Subcutaneous abdominal adipose tissue (tissue), 5 donors: Measurements from ENCODE around the gene ZNF385C.

ENCODE experiments used
- H3K27ac ChIP-seq: one replicate; pipeline ENCODE4 v1.7.0; 2013; ENCODE audit warnings: low read depth, mild to moderate bottlenecking, inconsistent platforms, low read length, moderate library complexity
- H3K27me3 ChIP-seq, 5 donors: one replicate each; pipeline ENCODE4 v1.7.0; 2013; ENCODE audit warnings: low read length in 5 of 5, inconsistent platforms in 1 of 5; ENCODE audit not compliant: control insufficient read depth in 5 of 5, insufficient read depth in 4 of 5
- H3K36me3 ChIP-seq, 5 donors: one replicate each; pipeline ENCODE4 v1.7.0; 2013; ENCODE audit warnings: low read length in 5 of 5; ENCODE audit not compliant: control insufficient read depth in 5 of 5, insufficient read depth in 5 of 5
- H3K4me1 ChIP-seq, 5 donors: one replicate each; pipeline ENCODE4 v1.7.0; 2013; ENCODE audit warnings: low read length in 5 of 5, mild to moderate bottlenecking in 3 of 5, moderate library complexity in 1 of 5; ENCODE audit not compliant: control insufficient read depth in 5 of 5, insufficient read depth in 5 of 5
- H3K4me3 ChIP-seq, 5 donors: one replicate each; pipeline ENCODE4 v1.7.0; 2013; ENCODE audit warnings: low read length in 5 of 5, low read depth in 1 of 5
- H3K9ac ChIP-seq, 5 donors: one replicate each; pipeline ENCODE4 v1.7.0; 2013; ENCODE audit warnings: low read length in 5 of 5, mild to moderate bottlenecking in 4 of 5, moderate library complexity in 3 of 5
- H3K9me3 ChIP-seq, 5 donors: one replicate each; pipeline ENCODE4 v1.7.0; 2013; ENCODE audit warnings: low read length in 5 of 5; ENCODE audit not compliant: control insufficient read depth in 5 of 5
- donor health status: healthy.
- donor health status: healthy.
- donor health status: healthy.
- donor health status: healthy.
- donor health status: healthy.

ZNF385C gene

DNA sequence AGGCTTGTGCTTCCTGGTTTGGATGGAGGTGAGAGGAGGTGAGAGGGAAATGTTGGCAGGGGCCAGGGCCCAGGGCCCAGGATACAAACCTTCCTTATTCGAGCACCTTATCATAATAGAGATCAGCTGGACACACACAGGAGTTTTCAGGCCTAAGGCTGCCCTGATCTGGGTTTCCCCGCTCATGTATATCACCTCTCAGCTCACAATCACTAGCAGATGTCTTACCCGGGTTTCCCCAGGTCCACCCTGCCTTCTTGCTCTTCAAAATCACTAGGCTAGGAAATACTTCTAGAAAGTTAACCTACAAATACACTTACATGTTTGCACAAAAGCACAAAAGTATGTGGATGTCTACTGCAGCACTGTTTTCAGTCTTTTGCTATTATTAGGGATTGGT, 28.6 kb upstream of the ZNF385C start:
- Histone ChIP-seq H3K4me3 (no peak overlapping the region), H3K27ac (no peak overlapping the region), H3K4me1 (peaks cover 18 to 47% (median 39%) of the 10 kb centered on the region in 5 donors), H3K9ac (no peak overlapping the region), H3K36me3 (peaks cover 5 to 68% (median 56%) of the 10 kb centered on the region in 5 donors), H3K9me3 (no peaks in the 10 kb centered on the region), H3K27me3 (no peaks in the 10 kb centered on the region)

DNA sequence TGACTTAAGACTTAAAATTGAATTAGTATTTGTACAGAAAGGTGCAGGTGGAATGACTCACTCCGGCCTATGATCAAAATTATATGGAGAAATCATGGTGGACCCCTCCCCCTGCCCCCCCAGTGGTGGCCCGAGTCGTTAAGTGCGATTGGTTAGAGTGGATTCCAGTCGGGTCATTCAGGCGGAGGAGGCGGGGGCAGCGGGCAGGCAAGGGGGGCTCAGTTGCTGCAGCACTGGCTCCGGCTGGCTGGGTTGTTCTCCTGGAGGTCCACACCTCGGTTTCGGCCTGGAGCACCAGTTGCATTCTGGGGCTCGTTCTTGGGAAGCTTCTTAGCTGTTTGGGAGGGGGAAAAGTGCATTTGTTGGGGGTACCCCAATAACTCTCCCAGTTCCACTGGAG, 27.3 kb upstream of the ZNF385C start:
- H3K36me3 ChIP-seq, result peaks cover 5 to 64% (median 56%) of the 10 kb centered on the region in 5 donors
- peaks cover 13 to 43% (median 34%) of the 10 kb centered on the region in 5 donors for H3K4me1 ChIP-seq

DNA sequence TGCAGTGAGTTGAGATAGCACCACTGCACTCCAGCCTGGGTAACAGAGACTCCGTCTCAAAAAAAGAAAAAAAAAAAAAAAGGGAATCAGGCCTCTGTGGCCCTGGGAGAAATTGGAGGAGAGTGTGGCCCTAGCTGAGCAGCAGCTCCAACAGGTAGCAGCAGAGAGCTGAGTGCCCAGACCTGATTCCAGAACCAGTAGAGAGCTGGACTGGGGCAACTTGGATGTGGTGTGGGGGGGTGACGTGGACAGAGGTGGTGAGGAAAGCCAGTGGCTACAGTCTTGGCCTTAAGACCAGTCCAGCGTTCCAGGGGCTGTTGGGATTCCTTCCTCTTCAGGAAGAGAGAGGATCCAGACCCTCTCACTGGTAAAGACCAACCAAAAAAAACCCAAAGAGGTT, 26.0 kb upstream of the ZNF385C start:
- H3K27me3 ChIP-seq, result no peaks in the 10 kb centered on the region
- no peaks in the 10 kb centered on the region for H3K9me3 ChIP-seq
- peaks cover 4 to 37% (median 27%) of the 10 kb centered on the region in 5 donors for H3K4me1 ChIP-seq
- H3K9ac ChIP-seq, result no peak overlapping the region
- no peak overlapping the region for H3K4me3 ChIP-seq
- H3K36me3 ChIP-seq, result peaks cover 5 to 53% (median 46%) of the 10 kb centered on the region in 5 donors
- H3K27ac ChIP-seq, result no peak overlapping the region

More for the DNA sequence above, 27.3 kb upstream of the ZNF385C start:
- Histone ChIP-seq H3K4me3 (no peak overlapping the region), H3K27me3 (no peaks in the 10 kb centered on the region), H3K27ac (no peak overlapping the region), H3K9ac (no peak overlapping the region), H3K9me3 (no peaks in the 10 kb centered on the region)

DNA sequence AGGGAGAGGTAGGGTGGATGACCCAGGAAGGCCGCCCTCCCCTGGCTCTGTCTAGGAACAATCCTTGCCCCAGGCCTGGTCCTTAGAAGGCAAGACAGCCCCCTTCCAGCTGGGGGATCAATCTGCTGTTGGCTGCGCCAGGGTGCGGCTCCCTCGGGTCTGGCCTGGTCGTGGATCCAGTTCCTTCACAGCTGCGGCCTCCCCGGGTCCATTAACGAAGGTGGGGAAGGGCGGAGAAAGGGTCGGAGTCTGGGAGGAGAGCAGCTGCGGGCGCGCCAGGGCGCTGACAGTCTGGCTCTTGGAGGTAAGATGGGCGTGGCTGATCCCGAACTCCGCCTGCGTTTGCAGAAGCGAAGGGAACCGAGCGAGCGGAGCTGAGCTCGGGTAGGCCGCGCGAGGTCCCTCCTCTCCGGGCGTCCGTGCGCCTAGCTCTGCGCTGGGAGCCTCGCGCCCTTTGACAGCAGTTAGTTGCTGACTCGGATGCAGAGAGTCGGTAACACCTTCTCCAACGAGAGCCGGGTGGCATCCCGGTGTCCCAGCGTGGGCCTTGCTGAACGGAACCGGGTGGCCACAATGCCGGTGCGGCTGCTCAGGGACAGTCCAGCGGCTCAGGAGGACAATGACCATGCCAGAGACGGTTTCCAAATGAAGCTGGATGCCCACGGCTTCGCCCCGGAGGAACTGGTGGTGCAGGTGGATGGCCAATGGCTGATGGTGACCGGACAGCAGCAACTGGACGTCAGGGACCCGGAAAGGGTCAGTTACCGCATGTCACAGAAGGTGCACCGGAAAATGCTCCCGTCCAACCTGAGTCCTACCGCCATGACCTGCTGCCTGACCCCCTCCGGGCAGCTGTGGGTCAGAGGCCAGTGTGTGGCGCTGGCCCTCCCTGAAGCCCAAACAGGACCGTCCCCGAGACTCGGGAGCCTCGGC, 24.4 kb upstream of the ZNF385C start, which contains the start of gene HSPB9:
TSS of gene HSPB9 (plus strand) at position 434 of the 933 bp plus-strand sequence. CDS start at position 481, 47 bp downstream.
- H3K9ac ChIP-seq, result peak within 1 kb of the TSS in 3 of 5 donors; percentile 43 to 64 (median 60)
- peaks cover 0 to 29% (median 15%) of the 10 kb centered on the region in 5 donors for H3K4me1 ChIP-seq
- peaks cover 5 to 53% (median 37%) of the 10 kb centered on the region in 5 donors for H3K36me3 ChIP-seq
- peak within 1 kb of the TSS; percentile 42 for H3K27ac ChIP-seq
- H3K27me3 ChIP-seq, result no peaks in the 10 kb centered on the region
- H3K9me3 ChIP-seq, result no peaks in the 10 kb centered on the region
- H3K4me3 ChIP-seq, result peak within 1 kb of the TSS in 3 of 5 donors; percentile 6 to 58 (median 37)

DNA sequence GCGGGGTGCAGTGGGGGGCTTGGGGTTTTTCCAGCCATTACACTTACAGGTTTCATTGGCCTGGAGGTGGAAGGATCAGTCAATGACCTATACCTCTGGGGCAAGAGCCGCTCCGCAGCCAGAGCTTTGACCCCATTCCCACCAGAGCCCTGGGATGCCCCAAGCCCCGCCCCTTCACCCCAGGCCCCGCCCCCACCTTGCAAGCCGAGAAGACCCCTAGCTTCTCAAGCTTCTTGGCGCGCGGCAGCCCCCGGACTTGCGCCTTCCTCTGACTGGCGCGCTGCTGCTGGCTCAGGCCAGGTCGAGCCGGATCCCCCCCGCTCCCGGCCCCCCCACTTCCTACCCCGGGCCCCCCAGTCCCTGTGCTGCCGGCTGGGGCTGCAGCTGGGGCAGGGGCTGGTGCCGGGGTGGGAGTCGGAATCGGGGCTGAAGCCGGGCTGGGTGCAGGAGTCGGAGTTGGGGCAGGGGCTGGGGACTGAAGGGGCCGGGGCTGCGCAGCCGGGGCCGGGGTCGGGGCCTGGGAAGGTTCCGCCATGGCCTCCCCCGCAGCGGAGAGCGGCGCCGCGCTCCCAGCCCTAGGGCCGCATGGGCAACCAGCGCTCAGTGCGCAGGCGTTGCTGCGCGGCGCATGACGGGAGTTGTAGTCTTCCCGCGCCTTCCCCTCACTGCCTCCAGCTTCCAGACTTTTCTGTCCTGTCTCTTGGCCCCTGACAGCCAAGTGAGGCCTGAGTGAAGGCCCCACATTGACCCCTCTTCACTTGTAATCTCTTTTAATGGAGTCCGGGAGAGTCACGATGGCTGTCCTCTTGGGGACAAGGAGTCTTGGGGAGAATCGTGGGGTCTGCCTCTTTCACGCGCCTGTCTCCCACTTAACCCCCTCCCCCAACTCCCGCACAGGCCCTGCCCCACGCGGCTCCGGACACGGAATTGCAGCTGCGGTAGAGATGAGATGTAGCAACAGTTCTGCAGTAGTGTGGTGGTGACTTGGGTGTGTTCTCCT, 22.8 kb upstream of the ZNF385C start, which contains the start of gene KAT2A:
TSS of gene KAT2A (minus strand) at position 598 of the 1,000 bp plus-strand sequence. CDS start at position 535, 63 bp downstream.
- Histone ChIP-seq H3K9me3 (no peaks in the 10 kb centered on the region), H3K9ac (peak within 1 kb of the TSS in 4 of 5 donors; percentile 35 to 64 (median 52)), H3K4me3 (peak within 1 kb of the TSS; percentile 2 to 58 (median 32)), H3K4me1 (peaks cover 0 to 32% (median 18%) of the 10 kb centered on the region in 5 donors), H3K27me3 (no peaks in the 10 kb centered on the region), H3K27ac (peak within 1 kb of the TSS; percentile 42), H3K36me3 (peaks cover 0 to 46% (median 24%) of the 10 kb centered on the region in 5 donors)

DNA sequence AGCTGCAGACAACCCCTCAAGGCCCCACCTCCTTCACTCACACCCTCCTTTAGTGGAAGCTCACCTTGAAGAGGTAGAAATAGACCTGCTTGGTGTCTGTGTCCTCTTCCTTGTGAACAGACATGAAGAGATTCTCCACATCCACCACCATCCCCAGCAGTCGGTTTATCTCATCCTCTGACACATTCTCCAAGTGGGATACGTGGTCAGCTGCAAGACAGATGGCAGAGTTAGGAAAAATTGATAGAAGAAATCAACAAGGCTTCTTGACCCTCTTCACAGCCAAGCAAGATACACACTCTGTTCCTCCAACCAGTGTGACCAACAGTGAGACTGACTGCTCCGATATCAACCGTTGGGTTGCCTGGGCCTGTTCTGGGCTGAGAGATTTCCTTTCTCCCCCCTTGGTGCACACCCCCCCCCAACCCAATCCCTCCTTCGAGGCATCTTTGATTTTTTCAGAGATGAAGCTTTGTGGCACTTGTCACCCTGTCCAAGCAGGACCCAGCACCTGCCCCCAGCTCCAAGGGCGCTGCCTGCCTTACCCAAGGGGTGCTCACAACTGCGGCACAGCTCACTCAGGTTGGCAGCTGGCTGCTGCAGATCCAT, 22.0 kb upstream of the ZNF385C start:
- Histone ChIP-seq H3K9me3 (no peaks in the 10 kb centered on the region), H3K27me3 (no peaks in the 10 kb centered on the region), H3K4me1 (peaks cover 0 to 32% (median 18%) of the 10 kb centered on the region in 5 donors), H3K27ac (no peak overlapping the region), H3K9ac (no peak overlapping the region), H3K4me3 (peak overlapping the region in 4 of 5 donors; percentile 2 to 58 (median 37)), H3K36me3 (peaks cover 0 to 43% (median 19%) of the 10 kb centered on the region in 5 donors)

DNA sequence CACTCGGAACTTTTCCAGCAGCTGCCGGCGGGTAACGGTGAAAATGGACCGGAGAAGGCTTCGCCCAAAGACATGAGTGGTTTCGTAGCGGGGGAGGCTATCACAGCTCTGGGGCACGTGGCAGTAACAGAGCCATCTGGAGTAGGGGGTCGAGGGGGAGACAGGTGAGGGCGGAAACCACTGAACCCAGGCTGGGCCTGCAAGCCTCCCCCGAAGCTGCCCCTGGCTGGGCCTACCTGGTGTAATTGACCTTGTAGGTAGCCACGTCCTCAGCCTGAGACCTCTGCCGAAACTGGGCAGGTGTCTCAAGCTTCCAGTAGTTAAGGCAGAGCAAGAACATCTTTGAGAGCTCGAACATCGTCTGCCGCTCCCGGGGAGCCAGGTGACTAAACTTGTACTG, 21.0 kb upstream of the ZNF385C start:
- Histone ChIP-seq H3K36me3 (peaks cover 0 to 41% (median 23%) of the 10 kb centered on the region in 5 donors), H3K4me3 (no peak overlapping the region)

DNA sequence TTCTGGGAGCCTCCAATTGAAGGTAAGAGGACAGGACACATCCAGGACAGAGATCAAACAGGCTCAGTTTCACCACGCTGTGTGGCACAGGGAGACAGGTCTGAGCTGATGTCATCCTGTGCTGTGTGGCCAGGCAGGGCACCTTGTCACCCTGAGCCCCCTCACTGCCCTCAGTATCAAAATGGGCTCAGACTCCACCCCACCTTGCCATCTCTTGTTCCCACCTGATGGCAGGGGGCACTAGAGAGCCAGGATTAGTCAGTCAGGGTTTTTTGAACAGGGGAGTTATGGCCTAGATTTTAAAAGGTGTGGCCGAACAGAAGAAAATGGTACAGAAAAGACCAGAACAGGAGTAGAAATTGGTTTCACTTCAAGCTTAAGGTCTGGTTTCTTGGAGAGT, 20.3 kb upstream of the ZNF385C start:
- H3K36me3 ChIP-seq, result peaks cover 0 to 47% (median 31%) of the 10 kb centered on the region in 5 donors
- peaks cover 0 to 32% (median 18%) of the 10 kb centered on the region in 5 donors for H3K4me1 ChIP-seq
- H3K4me3 ChIP-seq, result no peak overlapping the region
- H3K9ac ChIP-seq, result peak overlapping the region in 1 of 5 donors; percentile 44
- no peaks in the 10 kb centered on the region for H3K9me3 ChIP-seq
- H3K27ac ChIP-seq, result no peak overlapping the region
- no peaks in the 10 kb centered on the region for H3K27me3 ChIP-seq

More for the DNA sequence above, 21.0 kb upstream of the ZNF385C start:
- Histone ChIP-seq H3K27me3 (no peaks in the 10 kb centered on the region), H3K27ac (no peak overlapping the region), H3K9me3 (no peaks in the 10 kb centered on the region), H3K4me1 (peaks cover 0 to 32% (median 18%) of the 10 kb centered on the region in 5 donors), H3K9ac (peak overlapping the region in 1 of 5 donors; percentile 44)

DNA sequence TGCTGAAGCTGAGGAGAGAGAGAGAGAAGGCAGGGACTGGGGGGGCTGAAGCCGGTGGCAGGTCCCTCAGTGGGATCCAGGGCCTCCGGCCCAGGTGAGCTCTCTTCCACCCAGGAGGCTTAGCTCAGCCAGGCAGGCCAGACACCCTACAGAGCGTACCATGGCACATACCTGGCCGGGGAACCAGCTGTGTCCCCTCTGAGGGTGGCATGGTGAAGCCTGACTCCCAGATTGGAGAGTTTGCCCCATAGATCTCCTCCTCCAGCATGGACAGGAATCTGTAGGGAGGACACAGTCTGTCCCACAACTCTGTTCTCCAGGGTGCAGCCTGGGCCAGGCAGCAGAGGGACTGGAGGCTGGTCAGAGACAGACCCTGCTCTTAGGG, 19.8 kb upstream of the ZNF385C start:
- no peak overlapping the region for H3K27ac ChIP-seq
- H3K4me1 ChIP-seq, result peaks cover 0 to 32% (median 20%) of the 10 kb centered on the region in 5 donors
- H3K36me3 ChIP-seq, result peaks cover 0 to 49% (median 33%) of the 10 kb centered on the region in 5 donors
- H3K4me3 ChIP-seq, result no peak overlapping the region
- no peaks in the 10 kb centered on the region for H3K9me3 ChIP-seq
- H3K27me3 ChIP-seq, result no peaks in the 10 kb centered on the region
- H3K9ac ChIP-seq, result no peak overlapping the region
